ENCODE measurements around the gene AQP11. TPM values are rescaled to one million over a fixed set of nuclear protein-coding genes. Genes with fewer than 3 reads are reported as not detected.
"Not testable (repeated sequence)": the region's sequence is repeated elsewhere in the genome, so short reads cannot be mapped to it uniquely, and the experiment has no call there.

The AQP11 gene
- total RNA-seq, 2 experiments from 2014 or later = 0.28 to 0.48 TPM

- Mint-ChIP-seq H3K36me3 (peaks cover 2% of the 10 kb centered on the region), H3K27ac (no peak overlapping the region), H3K9me3 (no peaks in the 10 kb centered on the region), H3K27me3 (peaks cover 14% of the 10 kb centered on the region), H3K4me1 (peaks cover 5% of the 10 kb centered on the region), H3K4me3 (no peak overlapping the region)
- POLR2A ChIA-PET = no interaction called here
- no peak for ATAC-seq (ENCODE audit: low read depth)
- no peak for DNase-seq
These were observed 20.7 kb upstream of the AQP11 start for GRCh38 chr11:77568916-77569675.

- DNase-seq (no peak), ATAC-seq (ENCODE audit: low read depth) (no peak)
- H3K4me1 Mint-ChIP-seq = peaks cover 5% of the 10 kb centered on the region
- H3K27ac Mint-ChIP-seq = no peak overlapping the region
- peaks cover 2% of the 10 kb centered on the region for H3K36me3 Mint-ChIP-seq
- H3K27me3 Mint-ChIP-seq = peaks cover 13% of the 10 kb centered on the region
- H3K9me3 Mint-ChIP-seq = no peaks in the 10 kb centered on the region
- no peak overlapping the region for H3K4me3 Mint-ChIP-seq
- POLR2A ChIA-PET = no interaction called here
These were observed 20.1 kb upstream of the AQP11 start for GRCh38 chr11:77569676-77570070.

GRCh38 chr11:77570896-77571295, 18.9 kb upstream of the AQP11 start:
- H3K9me3 Mint-ChIP-seq; H3K36me3 Mint-ChIP-seq; DNase-seq; H3K27me3 Mint-ChIP-seq; POLR2A ChIA-PET; H3K4me1 Mint-ChIP-seq; H3K27ac Mint-ChIP-seq; ATAC-seq (ENCODE audit: low read depth); H3K4me3 Mint-ChIP-seq: not testable (repeated sequence)

- DNase-seq; ATAC-seq (ENCODE audit: low read depth); H3K27me3 Mint-ChIP-seq; H3K4me1 Mint-ChIP-seq; POLR2A ChIA-PET; H3K9me3 Mint-ChIP-seq; H3K4me3 Mint-ChIP-seq; H3K36me3 Mint-ChIP-seq; H3K27ac Mint-ChIP-seq: not testable (repeated sequence)
These were observed 14.3 kb upstream of the AQP11 start for GRCh38 chr11:77575428-77575827.

GRCh38 chr11:77580712-77581337, 8.9 kb upstream of the AQP11 start:
- DNase-seq = no peak
- Mint-ChIP-seq H3K27ac (no peak overlapping the region), H3K4me1 (no peaks in the 10 kb centered on the region), H3K27me3 (peaks cover 7% of the 10 kb centered on the region), H3K36me3 (peaks cover 2% of the 10 kb centered on the region), H3K9me3 (peaks cover 9% of the 10 kb centered on the region), H3K4me3 (no peak overlapping the region)
- ATAC-seq (ENCODE audit: low read depth) = no peak
- POLR2A ChIA-PET = no interaction called here

DNA sequence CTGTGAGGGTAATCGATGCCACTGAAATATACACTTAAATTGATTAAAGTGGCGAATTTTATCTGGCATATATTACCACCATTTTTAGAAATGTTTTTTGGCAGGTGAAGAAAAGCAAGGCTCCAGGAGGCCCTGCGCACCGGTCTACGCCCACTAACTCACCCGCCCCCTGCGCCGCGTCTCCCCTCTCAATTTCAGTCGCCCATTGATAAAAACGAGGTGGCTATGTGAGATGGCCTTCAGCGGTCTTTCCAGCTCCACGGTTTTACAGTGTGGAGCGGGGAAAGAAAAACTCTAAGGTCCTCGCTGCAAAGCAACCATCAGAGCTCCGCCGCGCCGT, 602 bp upstream of the AQP11 start:
- POLR2A ChIA-PET = interaction anchor here (0.7 kb wide), 1 partner anchor 178 kb away, joined by 3 read pairs; no protein-coding TSS in a partner anchor
- DNase-seq = no peak
- Mint-ChIP-seq H3K36me3 (no peaks in the 10 kb centered on the region), H3K9me3 (no peaks in the 10 kb centered on the region), H3K4me3 (peak overlapping the region; percentile 86), H3K27me3 (peaks cover 8% of the 10 kb centered on the region), H3K4me1 (peaks cover 16% of the 10 kb centered on the region), H3K27ac (no peak overlapping the region)
- no peak for ATAC-seq (ENCODE audit: low read depth)

GRCh38 chr11:77590194-77590782, 535 bp downstream of the AQP11 start:
- ATAC-seq (ENCODE audit: low read depth) (peak; percentile 6), DNase-seq (no peak)
- H3K27ac Mint-ChIP-seq = no peak overlapping the region

GRCh38 chr11:77592727-77593126, 3.0 kb downstream of the AQP11 start:
- no peaks in the 10 kb centered on the region for H3K36me3 Mint-ChIP-seq
- no peaks in the 10 kb centered on the region for H3K9me3 Mint-ChIP-seq
- no peaks in the 10 kb centered on the region for H3K27me3 Mint-ChIP-seq
- POLR2A ChIA-PET = no interaction called here
- ATAC-seq (ENCODE audit: low read depth) (no peak), DNase-seq (no peak)
- peaks cover 16% of the 10 kb centered on the region for H3K4me1 Mint-ChIP-seq
- H3K4me3 Mint-ChIP-seq = no peak overlapping the region
- H3K27ac Mint-ChIP-seq = no peak overlapping the region

More at GRCh38 chr11:77590194-77590782, 535 bp downstream of the AQP11 start:
- Mint-ChIP-seq H3K9me3 (no peaks in the 10 kb centered on the region), H3K4me1 (peaks cover 16% of the 10 kb centered on the region), H3K27me3 (peaks cover 8% of the 10 kb centered on the region), H3K4me3 (peak overlapping the region; percentile 86), H3K36me3 (no peaks in the 10 kb centered on the region)
- POLR2A ChIA-PET = interaction anchor here (0.5 to 0.8 kb wide), 4 partner anchors 12 to 1067 kb away, joined by 3 to 6 read pairs (median 4); no protein-coding TSS in a partner anchor

- H3K27me3 Mint-ChIP-seq = no peaks in the 10 kb centered on the region
- no peak overlapping the region for H3K4me3 Mint-ChIP-seq
- POLR2A ChIA-PET = no interaction called here
- DNase-seq (no peak), ATAC-seq (ENCODE audit: low read depth) (no peak)
- H3K36me3 Mint-ChIP-seq = no peaks in the 10 kb centered on the region
- H3K4me1 Mint-ChIP-seq = peaks cover 13% of the 10 kb centered on the region
- H3K9me3 Mint-ChIP-seq = no peaks in the 10 kb centered on the region
- no peak overlapping the region for H3K27ac Mint-ChIP-seq
These were observed 4.1 kb downstream of the AQP11 start for GRCh38 chr11:77593883-77594282.

GRCh38 chr11:77596626-77597025, 6.9 kb downstream of the AQP11 start:
- Mint-ChIP-seq H3K36me3 (no peaks in the 10 kb centered on the region), H3K27me3 (no peaks in the 10 kb centered on the region), H3K4me3 (no peak overlapping the region), H3K9me3 (no peaks in the 10 kb centered on the region), H3K27ac (no peak overlapping the region), H3K4me1 (no peaks in the 10 kb centered on the region)
- ATAC-seq (ENCODE audit: low read depth) (no peak), DNase-seq (no peak)
- POLR2A ChIA-PET = no interaction called here

GRCh38 chr11:77598195-77598594, 8.4 kb downstream of the AQP11 start:
- no peaks in the 10 kb centered on the region for H3K9me3 Mint-ChIP-seq
- no peak overlapping the region for H3K27ac Mint-ChIP-seq
- POLR2A ChIA-PET = no interaction called here
- no peaks in the 10 kb centered on the region for H3K4me1 Mint-ChIP-seq
- no peak for ATAC-seq (ENCODE audit: low read depth)
- no peaks in the 10 kb centered on the region for H3K27me3 Mint-ChIP-seq
- H3K4me3 Mint-ChIP-seq = no peak overlapping the region
- DNase-seq = no peak
- H3K36me3 Mint-ChIP-seq = no peaks in the 10 kb centered on the region

DNA sequence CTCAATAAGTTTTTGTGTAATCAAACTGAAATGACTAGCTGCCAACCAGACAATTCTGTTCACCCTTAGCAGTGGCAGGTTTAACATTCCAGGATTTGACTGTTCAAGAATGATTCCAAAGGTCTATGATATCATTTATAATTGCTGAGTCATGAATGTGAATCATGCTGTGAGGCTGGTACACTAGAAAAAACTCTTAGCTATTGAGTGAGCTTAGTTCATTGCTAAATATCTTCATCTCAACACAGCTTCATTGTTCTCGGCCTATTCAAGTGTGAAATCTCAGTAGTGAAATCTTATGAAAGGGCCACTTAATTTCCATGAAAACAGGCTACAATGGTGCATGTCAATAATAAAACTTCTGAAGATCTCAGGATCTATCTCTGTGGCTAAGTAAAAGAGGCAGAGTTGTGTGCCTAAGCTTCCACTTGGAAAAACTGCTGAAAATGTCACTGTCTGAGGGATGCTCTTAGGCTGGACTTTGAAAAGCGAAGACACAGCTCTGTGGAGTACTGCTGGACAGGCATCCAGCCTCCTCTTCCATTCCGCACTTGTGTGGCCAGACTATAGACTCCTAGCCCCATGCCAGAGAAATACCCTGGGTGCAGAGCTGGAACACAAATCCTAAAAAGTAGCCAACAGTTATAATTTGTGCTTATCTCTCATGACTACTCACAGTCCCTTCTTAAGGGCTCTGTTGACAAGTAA, 12.8 kb downstream of the AQP11 start:
- no peaks in the 10 kb centered on the region for H3K4me1 Mint-ChIP-seq
- no peak for ATAC-seq (ENCODE audit: low read depth)
- H3K36me3 Mint-ChIP-seq = no peaks in the 10 kb centered on the region
- no peak for DNase-seq
- no peak overlapping the region for H3K27ac Mint-ChIP-seq
- H3K9me3 Mint-ChIP-seq = no peaks in the 10 kb centered on the region
- no peaks in the 10 kb centered on the region for H3K27me3 Mint-ChIP-seq
- H3K4me3 Mint-ChIP-seq = no peak overlapping the region
- POLR2A ChIA-PET = interaction anchor here (1.0 kb wide), 1 partner anchor 12 kb away, joined by 3 read pairs; no protein-coding TSS in a partner anchor

DNA sequence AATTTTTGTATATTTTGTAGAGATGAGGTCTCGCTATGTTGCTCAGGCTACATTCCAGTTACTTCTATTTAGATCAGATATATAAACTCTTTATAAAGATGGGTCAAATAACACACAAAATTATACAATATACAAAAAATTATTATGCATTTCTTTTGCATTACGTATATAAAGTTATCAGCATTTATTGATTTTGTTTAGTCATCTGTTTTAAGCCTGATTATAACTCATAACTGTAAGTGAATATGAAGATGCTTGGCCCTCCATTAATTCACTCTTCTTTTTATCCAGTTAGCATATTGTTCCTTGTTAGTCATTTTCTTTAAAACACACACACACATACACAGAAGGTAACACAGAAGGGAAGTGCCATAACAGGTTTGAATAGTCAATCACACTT, 14.5 kb downstream of the AQP11 start:
- Mint-ChIP-seq H3K4me3 (no peak overlapping the region), H3K27me3 (no peaks in the 10 kb centered on the region), H3K4me1 (no peaks in the 10 kb centered on the region), H3K27ac (no peak overlapping the region), H3K36me3 (no peaks in the 10 kb centered on the region), H3K9me3 (no peaks in the 10 kb centered on the region)
- ATAC-seq (ENCODE audit: low read depth) (no peak), DNase-seq (no peak)
- POLR2A ChIA-PET = no interaction called here

Data from activated naive CD8-positive, alpha-beta T cell treated with anti-CD3 and anti-CD28 coated beads, Interleukin-2, amount 10 ng/mL, durations not matched to agents 7 days and 5 days (primary cell).